AG04450 (cell line): Measurements from ENCODE around the gene UBL4B. TPM values are rescaled to one million over a fixed set of nuclear protein-coding genes. Genes with fewer than 3 reads are reported as not detected.

Experiments used
- CTCF ChIA-PET: fragments of 300-600, 350-600 bp; formaldehyde crosslinking; extraction: SDS; loops from one replicate; lab custom pipeline; 2022; ENCODE audit warnings: antibody characterized with exemption, inconsistent platforms; lab: Charles Lee
- POLR2A ChIA-PET: fragments of 350-600 bp; formaldehyde crosslinking; extraction: SDS; loops from one replicate; lab custom pipeline; 2021; ENCODE audit warnings: antibody characterized with exemption, inconsistent platforms; lab: Yijun Ruan, JAX
- DNase-seq: peaks from one replicate; pipeline ENCODE4 v3.0.0-alpha.2; 2011; ENCODE audit warnings: low read depth, low spot score
- H3K27ac ChIP-seq: one replicate; pipeline ENCODE4 v1.5.1; 2012; ENCODE audit warnings: low read depth, low read length, control low read depth
- H3K27me3 ChIP-seq: one replicate; pipeline ENCODE4 v1.6.0; 2012; ENCODE audit warnings: low read length; ENCODE audit not compliant: control insufficient read depth, insufficient read depth
- H3K4me3 ChIP-seq: 2 replicates; pipeline ENCODE4 v1.5.1; 2011; ENCODE audit warnings: mild to moderate bottlenecking, low read depth, low read length, control low read depth
- H3K9me3 ChIP-seq: 2 replicates; pipeline ENCODE4 v1.5.1; 2012; ENCODE audit warnings: low read length; ENCODE audit not compliant: control insufficient read depth, insufficient read depth
- polyA plus RNA-seq: library from polyadenylated mRNA; depleted of rRNA; stranded (reverse); fragments of >200 nt; gene quantifications from 2 replicates; pipeline ENCODE4 v1.2.3, GENCODE V29; 2011
- TF ChIP-seq, protein P1 (sequence below): IDR thresholded peaks from 2 replicates; pipeline ENCODE4 v1.5.1; 2011; ENCODE audit warnings: low read depth, low read length, control low read depth, inconsistent platforms

UBL4B gene
- polyA plus RNA-seq, 1 experiment: not detected

DNA sequence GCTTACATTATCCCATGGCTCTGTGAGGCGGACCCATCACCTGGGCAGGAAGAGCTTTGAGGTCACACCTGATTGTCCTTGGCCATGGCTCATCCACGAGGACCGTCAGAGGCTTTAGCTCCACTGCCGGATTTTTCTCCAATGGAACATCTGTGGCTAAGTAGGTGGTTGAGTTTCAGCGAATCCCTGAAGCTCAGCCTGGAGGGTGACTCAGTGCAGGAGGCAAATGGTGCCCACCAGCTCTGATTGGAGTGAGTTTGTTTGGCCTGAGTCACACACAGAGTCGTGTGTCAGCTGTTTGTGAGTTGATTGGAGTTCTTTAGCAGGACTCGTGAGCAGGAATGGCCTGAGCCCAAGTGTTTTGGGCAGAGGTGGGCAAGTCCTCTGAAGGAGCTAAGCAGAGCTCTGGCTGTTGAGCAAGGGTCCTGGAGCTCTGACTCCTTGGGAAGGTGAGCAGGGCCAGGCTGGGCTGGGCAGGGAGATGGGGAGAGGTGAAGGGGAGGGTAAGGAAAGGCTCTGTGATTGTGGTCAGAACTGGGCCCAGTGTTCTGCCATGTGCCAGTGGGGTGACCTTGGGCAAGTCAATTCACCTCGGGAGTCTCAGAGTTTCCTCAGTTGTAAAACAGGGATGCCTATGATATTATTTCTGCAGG, 40.0 kb downstream of the UBL4B start:
- CTCF ChIA-PET: interaction anchor here (1.0 kb wide), 1 partner anchor 161 kb away, joined by 4 read pairs; no protein-coding TSS in a partner anchor
- no peak for DNase-seq
- TF ChIP-seq, protein P1, sequence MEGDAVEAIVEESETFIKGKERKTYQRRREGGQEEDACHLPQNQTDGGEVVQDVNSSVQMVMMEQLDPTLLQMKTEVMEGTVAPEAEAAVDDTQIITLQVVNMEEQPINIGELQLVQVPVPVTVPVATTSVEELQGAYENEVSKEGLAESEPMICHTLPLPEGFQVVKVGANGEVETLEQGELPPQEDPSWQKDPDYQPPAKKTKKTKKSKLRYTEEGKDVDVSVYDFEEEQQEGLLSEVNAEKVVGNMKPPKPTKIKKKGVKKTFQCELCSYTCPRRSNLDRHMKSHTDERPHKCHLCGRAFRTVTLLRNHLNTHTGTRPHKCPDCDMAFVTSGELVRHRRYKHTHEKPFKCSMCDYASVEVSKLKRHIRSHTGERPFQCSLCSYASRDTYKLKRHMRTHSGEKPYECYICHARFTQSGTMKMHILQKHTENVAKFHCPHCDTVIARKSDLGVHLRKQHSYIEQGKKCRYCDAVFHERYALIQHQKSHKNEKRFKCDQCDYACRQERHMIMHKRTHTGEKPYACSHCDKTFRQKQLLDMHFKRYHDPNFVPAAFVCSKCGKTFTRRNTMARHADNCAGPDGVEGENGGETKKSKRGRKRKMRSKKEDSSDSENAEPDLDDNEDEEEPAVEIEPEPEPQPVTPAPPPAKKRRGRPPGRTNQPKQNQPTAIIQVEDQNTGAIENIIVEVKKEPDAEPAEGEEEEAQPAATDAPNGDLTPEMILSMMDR: no peak
- Histone ChIP-seq H3K27ac (no peak overlapping the region), H3K27me3 (peaks cover 10% of the 10 kb centered on the region), H3K9me3 (no peaks in the 10 kb centered on the region), H3K4me3 (no peak overlapping the region)
- POLR2A ChIA-PET: interaction anchor here (0.6 kb wide), 1 partner anchor 508 kb away, joined by 3 read pairs; no protein-coding TSS in a partner anchor

DNA sequence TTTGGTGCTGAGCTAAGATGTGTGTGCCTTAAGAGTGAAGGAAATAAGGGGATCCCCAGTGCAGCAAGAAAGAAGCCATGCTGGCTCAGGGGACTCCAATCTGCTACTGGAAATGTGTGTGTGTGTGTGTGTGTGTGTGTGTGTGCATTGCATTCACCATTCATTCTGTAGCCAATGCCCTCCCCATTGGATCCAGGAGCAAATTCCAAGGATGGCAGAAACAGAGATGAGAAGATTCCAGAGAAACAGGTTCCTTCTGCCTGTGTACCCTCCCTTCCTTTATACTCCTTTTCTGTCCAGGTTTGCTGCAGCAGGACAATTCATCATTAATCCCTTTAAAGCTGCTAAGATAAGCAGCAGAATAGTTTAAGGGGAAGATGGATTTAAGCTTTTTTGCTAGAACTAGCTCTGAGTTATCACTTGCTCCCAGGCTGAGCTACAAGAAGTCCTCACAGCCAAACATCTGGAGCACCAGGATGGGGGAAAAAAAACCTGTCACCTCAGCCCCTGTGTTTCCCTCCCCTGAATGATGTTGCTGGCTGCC, 41.2 kb downstream of the UBL4B start:
- CTCF ChIA-PET: interaction anchor here (0.5 kb wide), 1 partner anchor 100 kb away, joined by 6 read pairs; no protein-coding TSS in a partner anchor
- POLR2A ChIA-PET: no interaction called here
- no peak for DNase-seq

DNA sequence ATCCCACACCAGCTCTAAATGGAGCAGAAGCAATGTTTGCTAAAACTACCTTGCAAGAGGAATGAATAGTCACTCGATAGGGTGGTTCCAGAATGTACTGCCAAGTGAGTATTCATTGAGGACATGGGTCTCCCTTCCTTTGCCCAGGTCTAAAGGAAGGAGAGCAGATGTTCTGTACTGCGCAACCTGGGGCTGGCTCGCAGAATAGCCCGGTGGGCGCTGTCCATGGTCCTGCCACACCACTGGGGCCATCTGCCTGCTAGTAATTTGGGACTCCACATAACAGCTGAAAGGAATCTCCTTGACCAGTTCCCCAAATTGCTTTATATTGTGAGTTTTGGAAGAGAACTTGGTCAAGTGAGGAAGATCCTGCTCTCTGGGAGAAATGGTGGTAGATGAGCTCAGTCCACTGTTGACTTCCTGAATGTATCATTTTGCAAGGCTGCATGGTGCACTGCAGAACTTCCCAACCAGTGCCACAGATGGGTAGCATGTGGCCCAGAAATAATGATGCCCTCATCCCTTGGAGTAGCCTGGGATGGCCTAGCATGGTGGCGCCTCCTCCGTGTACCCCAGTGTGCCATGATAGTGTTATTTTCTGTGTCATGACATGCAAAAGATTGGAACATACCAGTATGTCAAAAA, 43.8 kb downstream of the UBL4B start:
- TF ChIP-seq, protein P1: no peak
- no peak overlapping the region for H3K4me3 ChIP-seq
- POLR2A ChIA-PET: no interaction called here
- H3K27me3 ChIP-seq: peaks cover 16% of the 10 kb centered on the region
- CTCF ChIA-PET: interaction anchor here (1.2 kb wide), 1 partner anchor 68 kb away, joined by 4 read pairs; no protein-coding TSS in a partner anchor
- H3K27ac ChIP-seq: no peak overlapping the region
- no peaks in the 10 kb centered on the region; the same call in 1 of the 2 replicates for H3K9me3 ChIP-seq
- peak; percentile 26 for DNase-seq

More for the DNA sequence above, 41.2 kb downstream of the UBL4B start:
- H3K27me3 ChIP-seq: peaks cover 7% of the 10 kb centered on the region
- H3K4me3 ChIP-seq: no peak overlapping the region
- TF ChIP-seq, protein P1: no peak
- no peak overlapping the region for H3K27ac ChIP-seq
- H3K9me3 ChIP-seq: no peaks in the 10 kb centered on the region

DNA sequence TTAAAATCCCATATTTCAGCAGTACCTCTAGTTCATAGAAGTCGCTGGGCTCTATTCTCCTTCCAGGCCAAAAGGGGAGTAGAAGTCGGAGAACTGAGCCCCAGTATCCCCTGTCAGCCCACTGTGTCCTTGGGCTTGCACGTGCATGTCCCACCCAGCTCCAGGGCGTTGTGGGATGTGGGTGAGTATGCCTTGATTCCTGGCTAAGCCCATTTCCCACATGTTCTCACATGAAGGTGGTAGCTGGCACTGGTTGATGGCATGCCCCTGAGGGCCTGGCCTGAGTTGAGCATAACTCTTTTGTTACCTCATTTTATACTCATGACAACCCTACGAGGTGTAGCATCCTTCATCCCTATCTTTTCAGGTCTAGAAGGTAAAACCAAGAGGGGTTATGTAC, 46.0 kb downstream of the UBL4B start:
- H3K4me3 ChIP-seq: no peak overlapping the region
- POLR2A ChIA-PET: no interaction called here
- peaks cover 14% of the 10 kb centered on the region for H3K27me3 ChIP-seq
- CTCF ChIA-PET: no interaction called here
- no peak for DNase-seq
- H3K9me3 ChIP-seq: no peaks in the 10 kb centered on the region; the same call in 1 of the 2 replicates
- no peak overlapping the region for H3K27ac ChIP-seq
- TF ChIP-seq, protein P1: no peak
